ENCODE results near the gene RBM7. TPM values are rescaled to one million over a fixed set of nuclear protein-coding genes. Genes with fewer than 3 reads are reported as not detected.

RBM7 gene
- total RNA-seq, 4 donors from 2014 or later = 5.6 to 25.9 (median 23.1) TPM

GRCh38 chr11:114441921-114442320 is 41.5 kb downstream of the RBM7 start:
- intact Hi-C loops (cut with DNase I; ENCODE audit: low total_unique reads) (no loop called here), in situ Hi-C loops (cut with MboI; ENCODE audit: low pct_ligation_motif_present in 1 of 4, low pct_unique_long_range_greater_than_20kb in 1 of 4, low sequenced_read_pairs in 3 of 4) (no loop called here)
- Histone ChIP-seq H3K27me3 (no peaks in the 10 kb centered on the region), H3K36me3 (peaks cover 0 to 6% (median 0%) of the 10 kb centered on the region in 4 donors), H3K4me3 (no peak overlapping the region), H3K9me3 (no peaks in the 10 kb centered on the region), H3K27ac (no peak overlapping the region), H3K4me1 (peaks cover 10 to 33% (median 20%) of the 10 kb centered on the region in 4 donors)
- no peak for TF ChIP-seq EP300 (IDR thresholded peaks at IDR 0.05; ENCODE audit: low read depth)
- no peak for TF ChIP-seq POLR2A (IDR thresholded peaks at IDR 0.05)
- no peak for TF ChIP-seq CTCF (IDR thresholded peaks at IDR 0.05)
- 41 to 50% methylated on average over 2 of the region's 2 CpGs for WGBS, 2 donors (ENCODE audit: low coverage in 1 of 2)
- DNase-seq = no peak

GRCh38 chr11:114442536-114442935 is 42.1 kb downstream of the RBM7 start:
- TF ChIP-seq EP300 (IDR thresholded peaks at IDR 0.05; ENCODE audit: low read depth) = no peak
- H3K27ac ChIP-seq = no peak overlapping the region
- no peaks in the 10 kb centered on the region for H3K9me3 ChIP-seq
- peaks cover 0 to 6% (median 0%) of the 10 kb centered on the region in 4 donors for H3K36me3 ChIP-seq
- H3K4me3 ChIP-seq = no peak overlapping the region
- no peak for DNase-seq
- peaks cover 10 to 34% (median 20%) of the 10 kb centered on the region in 4 donors for H3K4me1 ChIP-seq
- in situ Hi-C loops (cut with MboI; ENCODE audit: low pct_ligation_motif_present in 1 of 4, low pct_unique_long_range_greater_than_20kb in 1 of 4, low sequenced_read_pairs in 3 of 4) = no loop called here
- 94 to 100% methylated on average over 1 of the region's 1 CpG for WGBS, 2 donors (ENCODE audit: low coverage in 1 of 2)
- intact Hi-C loops (cut with DNase I; ENCODE audit: low total_unique reads) = no loop called here
- H3K27me3 ChIP-seq = no peaks in the 10 kb centered on the region

GRCh38 chr11:114447444-114447843 is 47.0 kb downstream of the RBM7 start:
- peaks cover 0 to 19% (median 8%) of the 10 kb centered on the region in 4 donors for H3K36me3 ChIP-seq
- WGBS, 2 donors (ENCODE audit: low coverage in 1 of 2) = 90 to 100% methylated on average over 2 of the region's 2 CpGs
- in situ Hi-C loops (cut with MboI; ENCODE audit: low pct_ligation_motif_present in 1 of 4, low pct_unique_long_range_greater_than_20kb in 1 of 4, low sequenced_read_pairs in 3 of 4) = no loop called here
- no peaks in the 10 kb centered on the region for H3K27me3 ChIP-seq
- H3K4me1 ChIP-seq = peaks cover 0 to 18% (median 8%) of the 10 kb centered on the region in 4 donors
- TF ChIP-seq POLR2A (IDR thresholded peaks at IDR 0.05) (no peak), CTCF (IDR thresholded peaks at IDR 0.05) (no peak), POLR2AphosphoS5 (IDR thresholded peaks at IDR 0.05) (no peak), EP300 (IDR thresholded peaks at IDR 0.05; ENCODE audit: low read depth) (no peak)
- H3K27ac ChIP-seq = no peak overlapping the region
- H3K9me3 ChIP-seq = no peaks in the 10 kb centered on the region
- DNase-seq = no peak
- intact Hi-C loops (cut with DNase I; ENCODE audit: low total_unique reads) = no loop called here
- H3K4me3 ChIP-seq = no peak overlapping the region

- no peak overlapping the region for H3K27ac ChIP-seq
- no peak for DNase-seq
- intact Hi-C loops (cut with DNase I; ENCODE audit: low total_unique reads) (no loop called here), in situ Hi-C loops (cut with MboI; ENCODE audit: low pct_ligation_motif_present in 1 of 4, low pct_unique_long_range_greater_than_20kb in 1 of 4, low sequenced_read_pairs in 3 of 4) (no loop called here)
- no peak overlapping the region for H3K4me3 ChIP-seq
- 41 to 57% methylated on average over 2 to 3 of the region's 3 CpGs for WGBS, 2 donors (ENCODE audit: low coverage in 1 of 2)
- H3K27me3 ChIP-seq = no peaks in the 10 kb centered on the region
- no peak for TF ChIP-seq CTCF (IDR thresholded peaks at IDR 0.05)
- TF ChIP-seq EP300 (IDR thresholded peaks at IDR 0.05; ENCODE audit: low read depth) = no peak
- no peak for TF ChIP-seq POLR2A (IDR thresholded peaks at IDR 0.05)
- no peak for TF ChIP-seq POLR2AphosphoS5 (IDR thresholded peaks at IDR 0.05)
- H3K9me3 ChIP-seq = no peaks in the 10 kb centered on the region
- peaks cover 0 to 19% (median 8%) of the 10 kb centered on the region in 4 donors for H3K36me3 ChIP-seq
- H3K4me1 ChIP-seq = peaks cover 0 to 16% (median 8%) of the 10 kb centered on the region in 4 donors
These were observed 47.4 kb downstream of the RBM7 start for GRCh38 chr11:114447892-114448291.
